Activated T-helper 1 cell treated with anti-CD3 and anti-CD28 coated beads, Interleukin-12 subunit alpha, Interleukin-12 subunit beta, Interleukin-2, Interleukin-4 antibody, amounts not matched to agents 30 ng/mL and 10 ng/mL and 1 ng/mL, durations not matched to agents 14 hours and 24 hours and 36 hours (primary cell): ENCODE data around the gene CLSTN2. TPM values are rescaled to one million over a fixed set of nuclear protein-coding genes. Genes with fewer than 3 reads are reported as not detected.

ENCODE experiments used
- DNase-seq: peaks from one replicate; pipeline ENCODE4 v3.0.0; 2021; ENCODE audit warnings: low spot score
- H3K27ac Mint-ChIP-seq: one replicate; pipeline ENCODE4 v1.8.0; 2021; ENCODE audit warnings: mild to moderate bottlenecking, mixed read lengths
- H3K27me3 Mint-ChIP-seq: one replicate; pipeline ENCODE4 v1.8.0; 2022; ENCODE audit warnings: mild to moderate bottlenecking, moderate library complexity, mixed read lengths; ENCODE audit not compliant: insufficient read depth
- H3K36me3 Mint-ChIP-seq: one replicate; pipeline ENCODE4 v1.8.0; 2021; ENCODE audit warnings: low read depth, mixed read lengths
- H3K4me1 Mint-ChIP-seq: one replicate; pipeline ENCODE4 v1.8.0; 2021; ENCODE audit warnings: low read depth, mixed read lengths
- H3K4me3 Mint-ChIP-seq: one replicate; pipeline ENCODE4 v1.8.0; 2021; ENCODE audit warnings: mild to moderate bottlenecking, moderate library complexity, mixed read lengths
- H3K9me3 Mint-ChIP-seq: one replicate; pipeline ENCODE4 v1.8.0; 2021; ENCODE audit warnings: mixed read lengths
- intact Hi-C: fragments of 100-400 bp; cut with micrococcal nuclease; formaldehyde crosslinking; loops from one replicate; pipeline ENCODE4 v1.15.1; 2024
- total RNA-seq: library from RNA; stranded (reverse); gene quantifications from 2 replicates; pipeline ENCODE4 v1.2.3, GENCODE V29; 2022

Gene CLSTN2
- total RNA-seq, 1 donor from 2014 or later: not detected

GRCh38 chr3:140103986-140104645 lies 169.1 kb downstream of the CLSTN2 start:
- Mint-ChIP-seq H3K27ac (no peak overlapping the region), H3K4me1 (no peaks in the 10 kb centered on the region), H3K27me3 (peaks cover 5% of the 10 kb centered on the region), H3K9me3 (peaks cover 5% of the 10 kb centered on the region), H3K4me3 (no peak overlapping the region), H3K36me3 (no peaks in the 10 kb centered on the region)
- no peak for DNase-seq
- intact Hi-C loops: no loop called here

GRCh38 chr3:140113996-140114788 lies 179.2 kb downstream of the CLSTN2 start:
- Mint-ChIP-seq H3K27me3 (peaks cover 4% of the 10 kb centered on the region), H3K9me3 (no peaks in the 10 kb centered on the region), H3K4me3 (no peak overlapping the region), H3K4me1 (no peaks in the 10 kb centered on the region), H3K27ac (no peak overlapping the region), H3K36me3 (no peaks in the 10 kb centered on the region)
- no peak for DNase-seq
- intact Hi-C loops: no loop called here

- no peaks in the 10 kb centered on the region for H3K9me3 Mint-ChIP-seq
- H3K4me3 Mint-ChIP-seq: no peak overlapping the region
- DNase-seq: no peak
- H3K27me3 Mint-ChIP-seq: peaks cover 4% of the 10 kb centered on the region
- no peaks in the 10 kb centered on the region for H3K36me3 Mint-ChIP-seq
- H3K27ac Mint-ChIP-seq: no peak overlapping the region
- no peaks in the 10 kb centered on the region for H3K4me1 Mint-ChIP-seq
- intact Hi-C loops: no loop called here
These were observed 179.8 kb downstream of the CLSTN2 start for GRCh38 chr3:140114789-140115080.

GRCh38 chr3:140117096-140117526 lies 182.1 kb downstream of the CLSTN2 start:
- DNase-seq: no peak
- Mint-ChIP-seq H3K27me3 (peaks cover 4% of the 10 kb centered on the region), H3K4me1 (no peaks in the 10 kb centered on the region), H3K36me3 (no peaks in the 10 kb centered on the region), H3K27ac (no peak overlapping the region), H3K9me3 (no peaks in the 10 kb centered on the region), H3K4me3 (no peak overlapping the region)
- intact Hi-C loops: no loop called here

- no peak for DNase-seq
- Mint-ChIP-seq H3K9me3 (no peaks in the 10 kb centered on the region), H3K4me3 (no peak overlapping the region), H3K4me1 (no peaks in the 10 kb centered on the region), H3K27me3 (peaks cover 2% of the 10 kb centered on the region), H3K27ac (no peak overlapping the region), H3K36me3 (no peaks in the 10 kb centered on the region)
- intact Hi-C loops: no loop called here
These were observed 187.2 kb downstream of the CLSTN2 start for GRCh38 chr3:140122183-140122582.

- H3K36me3 Mint-ChIP-seq: no peaks in the 10 kb centered on the region
- no peak overlapping the region for H3K27ac Mint-ChIP-seq
- intact Hi-C loops: no loop called here
These were observed 193.2 kb downstream of the CLSTN2 start for GRCh38 chr3:140128217-140128616.

GRCh38 chr3:140128631-140129030 lies 193.6 kb downstream of the CLSTN2 start:
- no peaks in the 10 kb centered on the region for H3K4me1 Mint-ChIP-seq
- intact Hi-C loops: no loop called here
- H3K4me3 Mint-ChIP-seq: no peak overlapping the region
- H3K27me3 Mint-ChIP-seq: peaks cover 2% of the 10 kb centered on the region
- no peaks in the 10 kb centered on the region for H3K9me3 Mint-ChIP-seq
- H3K27ac Mint-ChIP-seq: no peak overlapping the region
- DNase-seq: no peak
- no peaks in the 10 kb centered on the region for H3K36me3 Mint-ChIP-seq

More at GRCh38 chr3:140128217-140128616, 193.2 kb downstream of the CLSTN2 start:
- Mint-ChIP-seq H3K27me3 (peaks cover 2% of the 10 kb centered on the region), H3K4me1 (no peaks in the 10 kb centered on the region), H3K4me3 (no peak overlapping the region), H3K9me3 (no peaks in the 10 kb centered on the region)
- DNase-seq: no peak

- intact Hi-C loops: no loop called here
- H3K27ac Mint-ChIP-seq: no peak overlapping the region
- H3K27me3 Mint-ChIP-seq: peaks cover 2% of the 10 kb centered on the region
- H3K4me3 Mint-ChIP-seq: no peak overlapping the region
- no peaks in the 10 kb centered on the region for H3K4me1 Mint-ChIP-seq
- no peak for DNase-seq
- H3K9me3 Mint-ChIP-seq: no peaks in the 10 kb centered on the region
- H3K36me3 Mint-ChIP-seq: no peaks in the 10 kb centered on the region
These were observed 194.8 kb downstream of the CLSTN2 start for GRCh38 chr3:140129768-140130284.

GRCh38 chr3:140131895-140132294 lies 196.9 kb downstream of the CLSTN2 start:
- no peak for DNase-seq
- intact Hi-C loops: no loop called here
- Mint-ChIP-seq H3K27ac (no peak overlapping the region), H3K4me1 (no peaks in the 10 kb centered on the region), H3K9me3 (no peaks in the 10 kb centered on the region), H3K27me3 (peaks cover 2% of the 10 kb centered on the region), H3K36me3 (no peaks in the 10 kb centered on the region), H3K4me3 (no peak overlapping the region)

GRCh38 chr3:140134231-140134965 lies 199.4 kb downstream of the CLSTN2 start:
- Mint-ChIP-seq H3K36me3 (no peaks in the 10 kb centered on the region), H3K27ac (no peak overlapping the region), H3K27me3 (peaks cover 2% of the 10 kb centered on the region), H3K4me3 (no peak overlapping the region), H3K4me1 (no peaks in the 10 kb centered on the region), H3K9me3 (no peaks in the 10 kb centered on the region)
- intact Hi-C loops: no loop called here
- DNase-seq: no peak

GRCh38 chr3:140135461-140135860 lies 200.5 kb downstream of the CLSTN2 start:
- no peak overlapping the region for H3K4me3 Mint-ChIP-seq
- H3K9me3 Mint-ChIP-seq: no peaks in the 10 kb centered on the region
- H3K27ac Mint-ChIP-seq: no peak overlapping the region
- DNase-seq: no peak
- peaks cover 2% of the 10 kb centered on the region for H3K27me3 Mint-ChIP-seq
- H3K36me3 Mint-ChIP-seq: no peaks in the 10 kb centered on the region
- intact Hi-C loops: no loop called here
- no peaks in the 10 kb centered on the region for H3K4me1 Mint-ChIP-seq

- Mint-ChIP-seq H3K27ac (no peak overlapping the region), H3K27me3 (no peaks in the 10 kb centered on the region), H3K36me3 (no peaks in the 10 kb centered on the region), H3K9me3 (no peaks in the 10 kb centered on the region), H3K4me3 (no peak overlapping the region), H3K4me1 (no peaks in the 10 kb centered on the region)
- intact Hi-C loops: no loop called here
- DNase-seq: no peak
These were observed 208.5 kb downstream of the CLSTN2 start for GRCh38 chr3:140143367-140144069.
